Pancreas (tissue), 10 donors: ENCODE data around the gene R3HDML. TPM values are rescaled to one million over a fixed set of nuclear protein-coding genes. Genes with fewer than 3 reads are reported as not detected.

ENCODE experiments used
- ATAC-seq, 4 donors: fragments of 200-7000 bp; cut with Tn5 transposase; one replicate each; pipeline versions ENCODE4 v1.8.0 to v1.9.1; 2020; ENCODE audit warnings: mild to moderate bottlenecking in 4 of 4, moderate library complexity in 4 of 4
- DNase-seq, 6 donors: peaks; one replicate each; pipeline ENCODE4 v3.0.0-alpha.2; 2020
- FAIRE-seq: peaks from 2 replicates; lab custom pipeline; 2012; peaks lifted over from hg19 to GRCh38; lab: Jason Lieb, UNC
- H3K27ac ChIP-seq, 4 donors: fragments of 200-600 bp; sonication (generic); 1 replicate in 3 of 4; 2 replicates in 1 of 4; pipeline versions ENCODE4 v1.5.0 to v1.8.0; 2020
- H3K27me3 ChIP-seq, 4 donors: fragments of 200-600 bp; one replicate each; pipeline ENCODE4 v1.8.0; 2021
- H3K36me3 ChIP-seq, 3 donors: fragments of 200-600 bp; sonication (generic) in 1 of 3; one replicate each; pipeline versions ENCODE4 v1.5.0 to v1.8.0; 2020 to 2021
- H3K4me1 ChIP-seq, 3 donors: fragments of 200-600 bp; one replicate each; pipeline ENCODE4 v1.8.0; 2021
- H3K4me3 ChIP-seq, 4 donors: fragments of 200-600 bp; sonication (generic) in 2 of 4; one replicate each; pipeline versions ENCODE4 v1.5.0 to v1.8.0; 2020 to 2021
- H3K9me3 ChIP-seq, 4 donors: fragments of 200-600 bp; one replicate each; pipeline ENCODE4 v1.8.0; 2021
- CTCF ChIP-seq, 4 donors: fragments of 200-600 bp; sonication (generic) in 3 of 4; IDR thresholded peaks; one replicate each; pipeline versions ENCODE4 v1.5.0 to v1.8.0; 2021; ENCODE audit warnings: antibody characterized with exemption in 4 of 4
- WGBS, 2 donors: extraction: QIAGEN DNeasy Blood & Tissue Kit; methylation state at CpG; one replicate each; pipeline ENCODE4 v1.1.7; 2013; 5-methylcytosine and 5-hydroxymethylcytosine counted together
- intact Hi-C, 3 donors: fragments of 100-400 bp; cut with DNase I; formaldehyde crosslinking; loops; one replicate each; pipeline versions ENCODE4 v1.11.1 to v1.14.2; 2022
- polyA plus RNA-seq, 2 donors: library from polyadenylated mRNA; stranded (reverse); fragments of 200-250 nt; gene quantifications; one replicate each; pipeline ENCODE4 v1.2.3, GENCODE V29; 2013
- total RNA-seq, 6 donors: library from RNA; stranded (reverse); fragmentation: NEBNext Ultra II Directional in 4 of 6; extraction: Animal tissue kit (Norgen Biotek cat#: 25700) in 4 of 6; gene quantifications; one replicate each; pipeline versions ENCODE4 v1.2.1 to v1.2.4, GENCODE V29; 2021 to 2023
- donor health status: healthy with polysubstance abuse.
- donor health status: DM: no; HTN: no; CAD: no; lungs with moderate emphysema.
- donor health status: DM: no; HTN: no; CAD: no.
- donor health status: control.
- donor health status: control.
- donor health status: Bipolar disorder and iron deficiency.
- donor health status: DM: yes; HTN: yes; CAD: no.
- donor health status: DM: no; HTN: no; CAD: no.
- donor health status: DM: no; HTN: no; CAD: no.
- donor health status: DM: yes; HTN: yes; CAD: no.

The R3HDML gene
- total and polyA plus RNA-seq, 8 donors = not detected

GRCh38 chr20:44350567-44350966, 13.7 kb downstream of the R3HDML start:
- 88 to 91% methylated on average over 6 of the region's 6 CpGs for WGBS, 2 donors
- Histone ChIP-seq H3K4me1 (peaks cover 0 to 7% (median 5%) of the 10 kb centered on the region in 3 donors), H3K9me3 (no peaks in the 10 kb centered on the region), H3K36me3 (no peaks in the 10 kb centered on the region), H3K4me3 (no peak overlapping the region), H3K27me3 (no peaks in the 10 kb centered on the region), H3K27ac (no peak overlapping the region)
- FAIRE-seq (no peak), DNase-seq (no peak), ATAC-seq (no peak)
- intact Hi-C loops = no loop called here
- no peak for TF ChIP-seq CTCF (IDR thresholded peaks at IDR 0.05)

- Histone ChIP-seq H3K27ac (peak overlapping the region; percentile 88 to 93 (median 92)), H3K4me1 (peaks cover 0 to 27% (median 14%) of the 10 kb centered on the region in 3 donors), H3K27me3 (no peaks in the 10 kb centered on the region), H3K4me3 (peak overlapping the region; percentile 48 to 67 (median 66)), H3K9me3 (no peaks in the 10 kb centered on the region), H3K36me3 (no peaks in the 10 kb centered on the region)
- peak; percentile 73 to 85 (median 79) for ATAC-seq
- no peak for FAIRE-seq
- DNase-seq = no peak
- intact Hi-C loops = no loop called here
- TF ChIP-seq CTCF (IDR thresholded peaks at IDR 0.05) = no peak
- WGBS, 2 donors = 20 to 24% methylated on average over 6 of the region's 6 CpGs
Measured at GRCh38 chr20:44354979-44355497, 18.2 kb downstream of the R3HDML start.

GRCh38 chr20:44355498-44356352, 18.9 kb downstream of the R3HDML start, which contains the start of gene HNF4A:
Gene HNF4A, plus strand, starts transcription at chr20:44355699. Its CDS starts 106 bp downstream, at chr20:44355805.
- peak; percentile 80 to 93 (median 85) for DNase-seq
- Histone ChIP-seq H3K4me3 (peak within 1 kb of the TSS; percentile 48 to 67 (median 66)), H3K36me3 (no peaks in the 10 kb centered on the region), H3K27me3 (no peaks in the 10 kb centered on the region), H3K27ac (peak within 1 kb of the TSS; percentile 88 to 93 (median 92)), H3K9me3 (no peaks in the 10 kb centered on the region), H3K4me1 (peaks cover 0 to 27% (median 14%) of the 10 kb centered on the region in 3 donors)
- WGBS, 2 donors = 9 to 15% methylated on average over 40 of the region's 40 CpGs
- intact Hi-C loops = no loop called here
- no peak for TF ChIP-seq CTCF (IDR thresholded peaks at IDR 0.05)
- no peak for FAIRE-seq
- ATAC-seq = peak; percentile 91 to 95 (median 92)

- WGBS, 2 donors = 17 to 20% methylated on average over 14 of the region's 14 CpGs
- FAIRE-seq (no peak), DNase-seq (no peak), ATAC-seq (no peak)
- H3K4me3 ChIP-seq = peak overlapping the region; percentile 48 to 67 (median 66)
- no peaks in the 10 kb centered on the region for H3K27me3 ChIP-seq
- peaks cover 0 to 27% (median 14%) of the 10 kb centered on the region in 3 donors for H3K4me1 ChIP-seq
- H3K36me3 ChIP-seq = no peaks in the 10 kb centered on the region
- intact Hi-C loops = no loop called here
- H3K27ac ChIP-seq = peak overlapping the region; percentile 88 to 93 (median 92)
- H3K9me3 ChIP-seq = no peaks in the 10 kb centered on the region
- no peak for TF ChIP-seq CTCF (IDR thresholded peaks at IDR 0.05)
Measured at GRCh38 chr20:44356353-44356723, 19.5 kb downstream of the R3HDML start.
